H9 (cell line): ENCODE data around the gene ZNF711. TPM values are rescaled to one million over a fixed set of nuclear protein-coding genes. Genes with fewer than 3 reads are reported as not detected.

Experiments
- DNase-seq: peaks from one replicate; pipeline ENCODE4 v3.0.0-alpha.2; 2017
- H2AFZ ChIP-seq: one replicate; pipeline ENCODE4 v1.6.1; 2013; ENCODE audit warnings: mild to moderate bottlenecking, low read length, control low read depth, moderate library complexity
- H2AK5ac ChIP-seq: 2 replicates; pipeline ENCODE4 v1.6.1; 2013; ENCODE audit warnings: low read length, control low read depth, mixed read lengths; ENCODE audit not compliant: insufficient read length
- H2BK120ac ChIP-seq: one replicate; pipeline ENCODE4 v1.6.1; 2013; ENCODE audit warnings: low read depth, mild to moderate bottlenecking, low read length, control low read depth, inconsistent platforms; ENCODE audit not compliant: poor library complexity, severe bottlenecking
- H2BK12ac ChIP-seq: 2 replicates; pipeline ENCODE4 v1.6.1; 2013; ENCODE audit warnings: low read length, control low read depth, mixed read lengths, low read depth; ENCODE audit not compliant: insufficient read length
- H2BK15ac ChIP-seq: 2 replicates; pipeline ENCODE4 v1.6.1; 2013; ENCODE audit warnings: low read depth, low read length, control low read depth
- H2BK20ac ChIP-seq: one replicate; pipeline ENCODE4 v1.6.1; 2013; ENCODE audit warnings: low read depth, mild to moderate bottlenecking, low read length, control low read depth, inconsistent platforms; ENCODE audit not compliant: poor library complexity, severe bottlenecking
- H2BK5ac ChIP-seq: 2 replicates; pipeline ENCODE4 v1.6.1; 2013; ENCODE audit warnings: low read length, control low read depth, mixed read lengths; ENCODE audit not compliant: insufficient read length
- H3K14ac ChIP-seq: 2 replicates; pipeline ENCODE4 v1.6.1; 2013; ENCODE audit warnings: low read length, control low read depth; ENCODE audit not compliant: insufficient read depth
- H3K18ac ChIP-seq: 2 replicates; pipeline ENCODE4 v1.6.1; 2013; ENCODE audit warnings: low read depth, mild to moderate bottlenecking, mixed read lengths, low read length, control low read depth; ENCODE audit not compliant: insufficient read length
- H3K23ac ChIP-seq: 2 replicates; pipeline ENCODE4 v1.6.1; 2013; ENCODE audit warnings: low read length, control low read depth, mixed read lengths, low read depth; ENCODE audit not compliant: insufficient read length
- H3K23me2 ChIP-seq: 2 replicates; pipeline ENCODE4 v1.6.1; 2013; ENCODE audit warnings: low read depth, mild to moderate bottlenecking, mixed read lengths, low read length, control low read depth; ENCODE audit not compliant: insufficient read length, poor library complexity, severe bottlenecking
- H3K27ac ChIP-seq: 2 replicates; pipeline ENCODE4 v1.5.1; 2013; ENCODE audit warnings: low read length, control low read depth, mixed read lengths, low read depth; ENCODE audit not compliant: insufficient read length
- H3K27me3 ChIP-seq: 2 replicates; pipeline ENCODE4 v1.6.1; 2013; ENCODE audit warnings: low read length, control low read depth, inconsistent platforms; ENCODE audit not compliant: insufficient read depth
- H3K4ac ChIP-seq: 2 replicates; pipeline ENCODE4 v1.6.1; 2013; ENCODE audit warnings: low read depth, mild to moderate bottlenecking, control low read depth, inconsistent platforms, low read length, moderate library complexity
- H3K4me1 ChIP-seq: 2 replicates; pipeline ENCODE4 v1.6.1; 2013; ENCODE audit warnings: low read length, control low read depth, inconsistent platforms; ENCODE audit not compliant: insufficient read depth
- H3K4me2 ChIP-seq: 2 replicates; pipeline ENCODE4 v1.6.1; 2013; ENCODE audit warnings: low read length, control low read depth, mixed read lengths; ENCODE audit not compliant: insufficient read length, insufficient read depth
- H3K56ac ChIP-seq: 2 replicates; pipeline ENCODE4 v1.6.1; 2013; ENCODE audit warnings: low read depth, mild to moderate bottlenecking, mixed read lengths, low read length, control low read depth; ENCODE audit not compliant: insufficient read length
- H3K79me1 ChIP-seq: 2 replicates; pipeline ENCODE4 v1.6.1; 2013; ENCODE audit warnings: low read depth, mild to moderate bottlenecking, moderate library complexity, low read length, control low read depth, inconsistent platforms; ENCODE audit not compliant: insufficient read depth, poor library complexity, severe bottlenecking
- H3K79me2 ChIP-seq: 2 replicates; pipeline ENCODE4 v1.6.1; 2013; ENCODE audit warnings: low read length, control low read depth, inconsistent platforms; ENCODE audit not compliant: insufficient read depth
- H3K9ac ChIP-seq: 2 replicates; pipeline ENCODE4 v1.6.1; 2013; ENCODE audit warnings: low read length, control low read depth, mixed read lengths; ENCODE audit not compliant: insufficient read length; ENCODE audit errors: extremely low read depth
- H3K9me3 ChIP-seq: one replicate; pipeline ENCODE4 v1.6.1; 2013; ENCODE audit warnings: low read depth, low read length, inconsistent platforms; ENCODE audit not compliant: control insufficient read depth
- H3T11ph ChIP-seq: one replicate; pipeline ENCODE4 v1.6.1; 2013; ENCODE audit warnings: mild to moderate bottlenecking, low read length, control low read depth, inconsistent platforms
- H4K20me1 ChIP-seq: one replicate; pipeline ENCODE4 v1.6.1; 2013; ENCODE audit not compliant: control insufficient read depth, insufficient read length, insufficient read depth
- H4K5ac ChIP-seq: 2 replicates; pipeline ENCODE4 v1.6.1; 2013; ENCODE audit warnings: low read depth, mild to moderate bottlenecking, mixed read lengths, low read length, control low read depth; ENCODE audit not compliant: insufficient read length
- H4K8ac ChIP-seq: replicated peaks from 2 replicates; pipeline ENCODE4 v1.6.1; 2013; ENCODE audit warnings: low read length, control low read depth, mixed read lengths, low read depth; ENCODE audit not compliant: insufficient read length
- H4K91ac ChIP-seq: 2 replicates; pipeline ENCODE4 v1.6.1; 2013; ENCODE audit warnings: low read depth, mild to moderate bottlenecking, moderate library complexity, mixed read lengths, low read length, control low read depth; ENCODE audit not compliant: insufficient read length
- H3K27ac Mint-ChIP-seq, 3 experiments: 2 replicates in 2 of 3; 3 replicates in 1 of 3; pipeline ENCODE4 v1.8.0; 2020 to 2021; ENCODE audit warnings: mixed read lengths in 3 of 3, mild to moderate bottlenecking in 1 of 3, moderate library complexity in 1 of 3
- H3K27me3 Mint-ChIP-seq: 2 replicates; pipeline ENCODE4 v1.8.0; 2021; ENCODE audit warnings: low read depth, mild to moderate bottlenecking, moderate library complexity, mixed read lengths
- H3K36me3 Mint-ChIP-seq, 3 experiments: 2 replicates in 2 of 3; 3 replicates in 1 of 3; pipeline ENCODE4 v1.8.0; 2020 to 2021; ENCODE audit warnings: low read depth in 3 of 3, mixed read lengths in 3 of 3; ENCODE audit not compliant: insufficient read depth in 1 of 3
- H3K4me1 Mint-ChIP-seq, 2 experiments: 2 replicates each; pipeline ENCODE4 v1.8.0; 2020; ENCODE audit warnings: mixed read lengths in 2 of 2
- H3K4me3 Mint-ChIP-seq, 2 experiments: 2 replicates in 1 of 2; 3 replicates in 1 of 2; pipeline ENCODE4 v1.8.0; 2020 to 2021; ENCODE audit warnings: mild to moderate bottlenecking in 2 of 2, mixed read lengths in 2 of 2, moderate library complexity in 1 of 2
- H3K9me3 Mint-ChIP-seq, 2 experiments: 2 replicates in 1 of 2; 3 replicates in 1 of 2; pipeline ENCODE4 v1.8.0; 2020; ENCODE audit warnings: mild to moderate bottlenecking in 2 of 2, mixed read lengths in 2 of 2, moderate library complexity in 1 of 2
- WGBS: extraction: QIAGEN DNeasy Blood & Tissue Kit; methylation state at CpG from one replicate; pipeline ENCODE4 v1.1.7; 2013; ENCODE audit warnings: missing lambda C conversion rate, low lambda C conversion rate, mixed read lengths; ENCODE audit not compliant: insufficient read length; ENCODE audit errors: extremely low coverage; 5-methylcytosine and 5-hydroxymethylcytosine counted together
- total RNA-seq: library from RNA; stranded (reverse); gene quantifications from 2 replicates; pipeline ENCODE4 v1.2.1, GENCODE V29; 2021
- TF ChIP-seq, protein P1 (sequence below): fragments of 200-600 bp; sonication (generic); conservative IDR thresholded peaks from 3 replicates; pipeline ENCODE4 v1.8.0; 2021; ENCODE audit warnings: antibody characterized with exemption, mild to moderate bottlenecking

Gene ZNF711
- total RNA-seq, 1 experiment from 2014 or later: 14.9 TPM

DNA sequence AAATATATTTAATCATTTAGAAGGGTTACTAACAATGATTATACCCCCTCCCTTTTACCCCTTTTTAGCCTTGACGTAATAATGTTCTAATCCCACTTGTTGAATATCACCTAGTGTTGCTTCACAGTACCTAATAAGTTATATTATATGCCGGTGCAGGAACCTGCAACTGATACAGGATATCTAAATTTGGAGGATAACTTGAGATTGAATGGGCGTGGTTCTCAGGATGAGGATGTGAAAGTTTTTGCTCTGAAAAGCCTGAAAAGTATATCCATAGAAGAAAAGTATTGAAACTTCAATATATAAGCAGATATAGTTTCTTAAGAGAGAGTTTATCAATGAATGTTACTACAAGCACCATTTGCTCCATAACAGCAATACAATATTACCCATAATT lies 59.8 kb downstream of the ZNF711 start:
- H3K23ac ChIP-seq: no peak overlapping the region
- no peak overlapping the region for H4K91ac ChIP-seq
- H2BK5ac ChIP-seq: no peak overlapping the region
- TF ChIP-seq, protein P1, sequence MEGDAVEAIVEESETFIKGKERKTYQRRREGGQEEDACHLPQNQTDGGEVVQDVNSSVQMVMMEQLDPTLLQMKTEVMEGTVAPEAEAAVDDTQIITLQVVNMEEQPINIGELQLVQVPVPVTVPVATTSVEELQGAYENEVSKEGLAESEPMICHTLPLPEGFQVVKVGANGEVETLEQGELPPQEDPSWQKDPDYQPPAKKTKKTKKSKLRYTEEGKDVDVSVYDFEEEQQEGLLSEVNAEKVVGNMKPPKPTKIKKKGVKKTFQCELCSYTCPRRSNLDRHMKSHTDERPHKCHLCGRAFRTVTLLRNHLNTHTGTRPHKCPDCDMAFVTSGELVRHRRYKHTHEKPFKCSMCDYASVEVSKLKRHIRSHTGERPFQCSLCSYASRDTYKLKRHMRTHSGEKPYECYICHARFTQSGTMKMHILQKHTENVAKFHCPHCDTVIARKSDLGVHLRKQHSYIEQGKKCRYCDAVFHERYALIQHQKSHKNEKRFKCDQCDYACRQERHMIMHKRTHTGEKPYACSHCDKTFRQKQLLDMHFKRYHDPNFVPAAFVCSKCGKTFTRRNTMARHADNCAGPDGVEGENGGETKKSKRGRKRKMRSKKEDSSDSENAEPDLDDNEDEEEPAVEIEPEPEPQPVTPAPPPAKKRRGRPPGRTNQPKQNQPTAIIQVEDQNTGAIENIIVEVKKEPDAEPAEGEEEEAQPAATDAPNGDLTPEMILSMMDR: no peak
- no peak for DNase-seq
- H3K4me1 ChIP-seq: no peaks in the 10 kb centered on the region
- H2AK5ac ChIP-seq: no peak overlapping the region
- H3K23me2 ChIP-seq: no peaks in the 10 kb centered on the region
- no peaks in the 10 kb centered on the region for H3K9me3 ChIP-seq
- no peak overlapping the region for H2BK20ac ChIP-seq
- no peaks in the 10 kb centered on the region for H3K27me3 ChIP-seq
- H3K4ac ChIP-seq: no peak overlapping the region
- H3T11ph ChIP-seq: no peak overlapping the region
- H3K27ac ChIP-seq: no peak overlapping the region
- Mint-ChIP-seq H3K4me1 (no peaks in the 10 kb centered on the region), H3K9me3 (peaks cover 46 to 59% of the 10 kb centered on the region in 2 experiments), H3K27me3 (peaks cover 2% of the 10 kb centered on the region; the same call in 1 of the 2 replicates), H3K4me3 (no peak overlapping the region), H3K36me3 (peaks cover 0 to 4% (median 3%) of the 10 kb centered on the region in 3 experiments; a peak in 5 of 7 replicates), H3K27ac (no peak overlapping the region)
- no CpG with 5 or more reads among the region's 3 CpGs for WGBS
- H3K4me2 ChIP-seq: no peak overlapping the region
- no peak overlapping the region for H3K9ac ChIP-seq
- H3K18ac ChIP-seq: no peak overlapping the region
- H2BK120ac ChIP-seq: no peak overlapping the region
- H2BK15ac ChIP-seq: no peak overlapping the region
- no peaks in the 10 kb centered on the region for H3K79me1 ChIP-seq
- no peak overlapping the region for H4K5ac ChIP-seq
- H4K8ac ChIP-seq: no peak overlapping the region
- no peaks in the 10 kb centered on the region for H3K79me2 ChIP-seq
- no peaks in the 10 kb centered on the region for H4K20me1 ChIP-seq
- no peak overlapping the region for H2BK12ac ChIP-seq
- no peak overlapping the region for H3K56ac ChIP-seq
- no peak overlapping the region for H3K14ac ChIP-seq
- no peak overlapping the region for H2AFZ ChIP-seq
